ENCODE results near the gene PRRT3. TPM values are rescaled to one million over a fixed set of nuclear protein-coding genes. Genes with fewer than 3 reads are reported as not detected.
"Not testable (repeated sequence)": the region's sequence is repeated elsewhere in the genome, so short reads cannot be mapped to it uniquely, and the experiment has no call there.

PRRT3 gene
- total RNA-seq, 1 donor from 2014 or later = 3.0 TPM

GRCh38 chr3:9899289-9899791, 52.9 kb downstream of the PRRT3 start:
- no peak for DNase-seq (ENCODE audit: low read depth)

DNA sequence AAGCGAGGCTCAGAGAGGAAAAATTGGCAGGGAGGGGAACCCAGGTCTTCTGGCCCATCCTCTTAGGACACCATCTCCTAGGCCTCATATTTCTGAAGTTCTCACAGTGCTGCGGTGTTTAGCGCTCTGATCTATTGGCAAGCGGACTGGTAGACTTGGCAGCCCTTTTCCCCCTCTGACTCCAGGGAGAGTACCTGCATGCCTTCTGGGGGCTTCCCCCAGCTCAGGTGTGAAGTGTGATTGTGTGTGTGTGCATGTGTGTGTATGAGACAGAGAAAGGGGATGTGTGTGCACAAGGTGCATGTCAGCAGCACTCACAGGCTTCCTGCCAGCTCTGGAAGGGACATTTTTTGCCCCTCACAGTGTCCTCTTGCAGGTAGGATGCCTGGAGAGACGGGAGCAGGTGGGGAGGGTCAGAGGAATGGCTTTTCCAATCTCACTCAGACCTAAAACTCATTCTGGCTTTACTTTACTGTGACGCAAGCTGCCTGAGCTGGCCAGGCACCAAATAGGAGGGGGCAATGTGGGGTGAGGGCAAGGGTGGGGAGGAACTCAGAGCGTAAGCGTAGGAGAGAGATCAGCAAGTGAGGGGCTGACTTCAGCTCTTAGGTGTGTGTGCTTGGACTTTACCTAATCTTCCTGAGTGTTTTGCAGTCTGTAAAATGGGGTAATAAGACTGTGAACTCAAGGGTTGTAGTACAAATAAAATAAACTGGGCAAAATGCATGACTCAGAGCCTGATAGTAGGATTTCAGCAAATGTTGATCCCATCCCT, 53.6 kb downstream of the PRRT3 start:
- DNase-seq (ENCODE audit: low read depth) = peak; percentile 38

GRCh38 chr3:9897408-9898372, 54.5 kb downstream of the PRRT3 start:
- DNase-seq (ENCODE audit: low read depth) = peak; percentile 98

DNA sequence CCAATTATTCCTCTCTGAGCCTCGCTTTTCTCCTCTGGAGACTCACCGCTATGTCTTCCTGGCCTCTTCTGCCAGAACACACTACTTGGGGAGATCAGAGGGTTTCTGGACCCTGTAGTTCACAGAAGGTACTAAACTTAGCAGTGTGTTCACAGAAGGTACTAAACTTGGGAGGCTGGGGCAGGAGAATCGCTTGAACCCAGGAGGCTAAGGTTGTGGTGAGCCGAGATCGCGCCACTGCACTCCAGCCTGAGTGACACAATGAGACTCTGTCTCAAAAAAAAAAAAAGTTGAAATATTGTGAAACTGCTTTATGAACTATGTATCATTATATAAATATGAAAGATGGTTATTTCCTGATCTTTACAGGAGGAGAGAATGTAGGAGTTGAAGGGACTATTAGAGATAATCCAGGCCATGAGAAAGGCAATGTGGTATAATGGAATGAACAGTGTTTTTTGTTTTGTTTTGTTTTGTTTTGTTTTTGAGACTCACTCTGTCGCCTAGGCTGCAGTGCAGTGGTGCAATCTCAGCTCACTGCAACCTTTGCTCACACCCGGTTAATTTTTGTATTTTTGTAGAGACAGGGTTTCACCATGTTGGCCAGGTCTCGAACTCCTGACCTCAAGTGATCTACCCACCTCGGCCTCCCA, 55.3 kb downstream of the PRRT3 start:
- DNase-seq (ENCODE audit: low read depth) = peak; percentile 78

- DNase-seq (ENCODE audit: low read depth) = not testable (repeated sequence)
Observed at GRCh38 chr3:9895715-9896114, 56.5 kb downstream of the PRRT3 start.

Other genes starting within 250 kb of the PRRT3 start
- gene CPNE9, start 248.6 kb downstream of the PRRT3 start, total RNA-seq = not detected in 2 replicates
- 15.5 and 23.6 TPM in 2 replicates for gene BRPF1, start 220.7 kb downstream of the PRRT3 start, total RNA-seq
- gene OGG1, start 202.5 kb downstream of the PRRT3 start, total RNA-seq = 6.1 and 11.9 TPM in 2 replicates
- 28.7 and 38.7 TPM in 2 replicates for gene CAMK1, start 182.5 kb downstream of the PRRT3 start, total RNA-seq
- gene TADA3, start 159.9 kb downstream of the PRRT3 start, total RNA-seq = 55.2 and 57.5 TPM in 2 replicates
- gene ARPC4, start 159.3 kb downstream of the PRRT3 start, total RNA-seq = 212 and 474 TPM in 2 replicates
- 10.4 and 33.6 TPM in 2 replicates for gene TTLL3, start 142.1 kb downstream of the PRRT3 start, total RNA-seq
- 17.2 and 17.4 TPM in 2 replicates for gene RPUSD3, start 108.4 kb downstream of the PRRT3 start, total RNA-seq
- gene CIDEC, start 72.2 kb downstream of the PRRT3 start, total RNA-seq = 0.10 TPM in 1 of 2 replicates, not detected in the other
- gene JAGN1, start 61.8 kb downstream of the PRRT3 start, total RNA-seq = 31.1 and 38.4 TPM in 2 replicates
- 0.69 and 1.3 TPM in 2 replicates for gene IL17RE, start 49.6 kb downstream of the PRRT3 start, total RNA-seq
- gene IL17RC, start 35.3 kb downstream of the PRRT3 start, total RNA-seq = 18.9 and 29.9 TPM in 2 replicates
- gene CRELD1, start 18.6 kb downstream of the PRRT3 start, total RNA-seq = 35.9 and 74.2 TPM in 2 replicates
- 58.3 and 107 TPM in 2 replicates for gene EMC3, start 34.4 kb upstream of the PRRT3 start, total RNA-seq
- gene FANCD2, start 74.0 kb upstream of the PRRT3 start, total RNA-seq = 7.3 and 16.7 TPM in 2 replicates
- gene FANCD2OS, start 155.8 kb upstream of the PRRT3 start, total RNA-seq = not detected in 2 replicates
- 120 and 175 TPM in 2 replicates for gene BRK1, start 163.3 kb upstream of the PRRT3 start, total RNA-seq
- 63.4 and 69.2 TPM in 2 replicates for gene VHL, start 189.4 kb upstream of the PRRT3 start, total RNA-seq
- 13.7 and 56.6 TPM in 2 replicates for gene IRAK2, start 212.5 kb upstream of the PRRT3 start, total RNA-seq

Data from renal cortical epithelial cell (primary cell).